Endodermal cell (in vitro differentiated cells): ENCODE data around the gene OPRPN. TPM values are rescaled to one million over a fixed set of nuclear protein-coding genes. Genes with fewer than 3 reads are reported as not detected.

Experiments used
- DNase-seq: peaks from one replicate; pipeline ENCODE4 v3.0.0-alpha.2; 2017
- H3K27ac ChIP-seq: 2 replicates; pipeline ENCODE4 v1.5.1; 2013; ENCODE audit warnings: mild to moderate bottlenecking, low read depth, low read length, moderate library complexity
- H3K27me3 ChIP-seq: 2 replicates; pipeline ENCODE4 v1.6.1; 2013; ENCODE audit warnings: mild to moderate bottlenecking, low read length, moderate library complexity; ENCODE audit not compliant: insufficient read depth, control insufficient read depth, poor library complexity, severe bottlenecking
- H3K36me3 ChIP-seq: 2 replicates; pipeline ENCODE4 v1.7.0; 2013; ENCODE audit warnings: mild to moderate bottlenecking, low read length, moderate library complexity; ENCODE audit not compliant: control insufficient read depth, insufficient read depth
- H3K4me1 ChIP-seq: one replicate; pipeline ENCODE4 v1.7.0; 2013; ENCODE audit warnings: low read length; ENCODE audit not compliant: control insufficient read depth, insufficient read depth
- H3K4me3 ChIP-seq: 2 replicates; pipeline ENCODE4 v1.5.1; 2013; ENCODE audit warnings: mild to moderate bottlenecking, low read length, moderate library complexity
- H3K9ac ChIP-seq: 2 replicates; pipeline ENCODE4 v1.6.1; 2013; ENCODE audit warnings: mild to moderate bottlenecking, low read length, moderate library complexity; ENCODE audit not compliant: poor library complexity, severe bottlenecking; ENCODE audit errors: extremely low read depth
- H3K9me3 ChIP-seq: 2 replicates; pipeline ENCODE4 v1.6.1; 2013; ENCODE audit warnings: mild to moderate bottlenecking, low read length, moderate library complexity; ENCODE audit not compliant: control insufficient read depth
- H3K27ac Mint-ChIP-seq: 2 replicates; pipeline ENCODE4 v1.8.0; 2020; ENCODE audit warnings: mixed read lengths
- H3K27me3 Mint-ChIP-seq: 2 replicates; pipeline ENCODE4 v1.8.0; 2021; ENCODE audit warnings: mild to moderate bottlenecking, mixed read lengths; ENCODE audit not compliant: insufficient read depth
- H3K36me3 Mint-ChIP-seq: 2 replicates; pipeline ENCODE4 v1.8.0; 2020; ENCODE audit warnings: low read depth, mixed read lengths
- H3K4me1 Mint-ChIP-seq: 2 replicates; pipeline ENCODE4 v1.8.0; 2020; ENCODE audit warnings: mixed read lengths
- H3K4me3 Mint-ChIP-seq: 2 replicates; pipeline ENCODE4 v1.8.0; 2020; ENCODE audit warnings: mild to moderate bottlenecking, moderate library complexity, mixed read lengths
- H3K9me3 Mint-ChIP-seq: 2 replicates; pipeline ENCODE4 v1.8.0; 2020; ENCODE audit warnings: mild to moderate bottlenecking, mixed read lengths
- CTCF ChIP-seq: fragments of 200-600 bp; sonication (generic); conservative IDR thresholded peaks from 2 replicates; pipeline ENCODE4 v1.5.0; 2021; ENCODE audit warnings: antibody characterized with exemption, mild to moderate bottlenecking
- WGBS, 2 experiments: methylation state at CpG; one replicate each; pipeline versions ENCODE4 v1.1.5 to v1.1.7; 2013; ENCODE audit warnings: missing lambda C conversion rate in 2 of 2, mixed read lengths in 1 of 2; ENCODE audit not compliant: insufficient coverage in 1 of 2, insufficient read length in 1 of 2; 5-methylcytosine and 5-hydroxymethylcytosine counted together
- long read RNA-seq, 4 experiments: library from polyadenylated mRNA in 2 of 4; library from RNA in 1 of 4; library from capped mRNA in 1 of 4; stranded (forward) in 3 of 4; unstranded in 1 of 4; transcript quantifications; one replicate each; pipeline ENCODE4 v2.0.0, GENCODE V29; 2020 to 2021; ENCODE audit warnings: inconsistent platforms in 1 of 4
- polyA plus RNA-seq, 2 experiments: library from polyadenylated mRNA; stranded (reverse); fragments of 50-300 nt; gene quantifications; one replicate each; pipeline ENCODE4 v1.2.3, GENCODE V29; 2013
- total RNA-seq, 2 donors: library from RNA; stranded (reverse); fragmentation: NEBNext Ultra II Directional in 1 of 2; extraction: Animal tissue kit (Norgen Biotek cat#: 25700) in 1 of 2; gene quantifications; 2 replicates in 1 of 2; 3 replicates in 1 of 2; pipeline ENCODE4 v1.2.1, GENCODE V29; 2021

OPRPN gene
- not detected for total RNA-seq
- not detected for polyA plus RNA-seq (2013, experiment 1 of 2)
- polyA plus RNA-seq (2013, experiment 2 of 2) = not detected
- long read RNA-seq, experiment 1 = 0 reads
- long read RNA-seq, experiment 2 = 0 reads
- long read RNA-seq, experiment 3 = 0 reads
- long read RNA-seq, experiment 4 = 0 reads

GRCh38 chr4:70397580-70397979, at the start of gene OPRPN:
OPRPN (plus strand) TSS chr4:70397940; CDS start chr4:70399286, 1,346 bp downstream.
- no peaks in the 10 kb centered on the region for H3K36me3 ChIP-seq
- no peaks in the 10 kb centered on the region for H3K27me3 Mint-ChIP-seq
- no peak for DNase-seq
- no peaks in the 10 kb centered on the region for H3K9me3 ChIP-seq
- no peaks in the 10 kb centered on the region for H3K4me1 ChIP-seq
- no peak within 1 kb of the TSS for H3K4me3 Mint-ChIP-seq
- no peaks in the 10 kb centered on the region for H3K36me3 Mint-ChIP-seq
- H3K9me3 Mint-ChIP-seq = no peaks in the 10 kb centered on the region
- H3K4me1 Mint-ChIP-seq = no peaks in the 10 kb centered on the region
- H3K27me3 ChIP-seq = no peaks in the 10 kb centered on the region
- no peak for TF ChIP-seq CTCF
- no peak within 1 kb of the TSS for H3K4me3 ChIP-seq
- H3K9ac ChIP-seq = no peak within 1 kb of the TSS
- no peak within 1 kb of the TSS for H3K27ac ChIP-seq
- H3K27ac Mint-ChIP-seq = no peak within 1 kb of the TSS

- Histone ChIP-seq H3K4me1 (no peaks in the 10 kb centered on the region), H3K9me3 (no peaks in the 10 kb centered on the region), H3K36me3 (no peaks in the 10 kb centered on the region), H3K27me3 (no peaks in the 10 kb centered on the region), H3K27ac (no peak overlapping the region), H3K9ac (no peak overlapping the region), H3K4me3 (no peak overlapping the region)
- no peak for TF ChIP-seq CTCF
- no peak for DNase-seq
- no peaks in the 10 kb centered on the region for H3K36me3 Mint-ChIP-seq
- H3K9me3 Mint-ChIP-seq = peaks cover 2% of the 10 kb centered on the region
- H3K27ac Mint-ChIP-seq = no peak overlapping the region
- no peak overlapping the region for H3K4me3 Mint-ChIP-seq
- peaks cover 13% of the 10 kb centered on the region for H3K4me1 Mint-ChIP-seq
- WGBS, 2 experiments = 91% methylated on average over 1 of the region's 1 CpG
- no peaks in the 10 kb centered on the region for H3K27me3 Mint-ChIP-seq
Observed at GRCh38 chr4:70356185-70356584, 41.6 kb upstream of the OPRPN start.

GRCh38 chr4:70359115-70359661, 38.6 kb upstream of the OPRPN start:
- H3K9me3 Mint-ChIP-seq = peaks cover 2% of the 10 kb centered on the region
- Histone ChIP-seq H3K4me3 (no peak overlapping the region), H3K4me1 (no peaks in the 10 kb centered on the region), H3K9me3 (no peaks in the 10 kb centered on the region), H3K27ac (no peak overlapping the region), H3K36me3 (no peaks in the 10 kb centered on the region), H3K27me3 (no peaks in the 10 kb centered on the region), H3K9ac (no peak overlapping the region)
- H3K27ac Mint-ChIP-seq = no peak overlapping the region
- DNase-seq = no peak
- no peak overlapping the region for H3K4me3 Mint-ChIP-seq
- WGBS, 2 experiments = 96 to 100% methylated on average over 1 to 3 of the region's 3 CpGs
- H3K36me3 Mint-ChIP-seq = no peaks in the 10 kb centered on the region
- H3K27me3 Mint-ChIP-seq = no peaks in the 10 kb centered on the region
- TF ChIP-seq CTCF = no peak
- H3K4me1 Mint-ChIP-seq = peaks cover 11% of the 10 kb centered on the region
